Gastrocnemius medialis (tissue), 4 donors: ENCODE data around the gene DNAJB14.
"Not testable (repeated sequence)": the region's sequence is repeated elsewhere in the genome, so short reads cannot be mapped to it uniquely, and the experiment has no call there.

Experiments used
- CTCF ChIP-seq, 5 experiments: fragments of 450-650 bp in 3 of 5; fragments of 200-600 bp in 2 of 5; sonication (generic) in 2 of 5; IDR thresholded peaks in 4 of 5; conservative IDR thresholded peaks in 1 of 5; 1 replicate in 4 of 5; 2 replicates in 1 of 5; pipeline ENCODE4 v1.5.1; 2016 to 2019; ENCODE audit warnings: antibody characterized with exemption in 5 of 5, mild to moderate bottlenecking in 3 of 5, moderate library complexity in 3 of 5
- POLR2A ChIP-seq, 2 donors: fragments of 450-650 bp; IDR thresholded peaks; one replicate each; pipeline ENCODE4 v1.6.1; 2017; ENCODE audit warnings: antibody characterized with exemption in 2 of 2, mild to moderate bottlenecking in 2 of 2, moderate library complexity in 2 of 2

DNA sequence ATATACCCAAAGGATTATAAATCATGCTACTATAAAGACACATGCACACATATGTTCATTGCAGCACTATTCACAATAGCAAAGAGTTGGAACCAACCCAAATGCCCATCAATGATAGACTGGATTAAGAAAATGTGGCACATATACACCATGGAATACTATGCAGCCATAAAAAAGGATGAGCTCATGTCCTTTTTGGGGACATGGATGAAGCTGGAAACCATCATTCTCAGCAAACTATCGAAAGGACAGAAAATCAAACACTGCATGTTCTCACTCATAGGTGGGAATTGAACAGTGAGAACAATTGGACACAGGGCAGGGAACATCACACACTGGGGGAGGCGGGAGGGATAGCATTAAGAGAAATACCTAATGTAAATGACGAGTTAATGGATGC is 11.8 kb upstream of the DNAJB14 start:
- TF ChIP-seq CTCF (IDR thresholded peaks at IDR 0.05 in 4 of 5, conservative IDR thresholded peaks at IDR 0.05 in 1 of 5); POLR2A (IDR thresholded peaks at IDR 0.05): not testable (repeated sequence)
